ENCODE data around the gene UBE2G2.

UBE2G2 gene

DNA sequence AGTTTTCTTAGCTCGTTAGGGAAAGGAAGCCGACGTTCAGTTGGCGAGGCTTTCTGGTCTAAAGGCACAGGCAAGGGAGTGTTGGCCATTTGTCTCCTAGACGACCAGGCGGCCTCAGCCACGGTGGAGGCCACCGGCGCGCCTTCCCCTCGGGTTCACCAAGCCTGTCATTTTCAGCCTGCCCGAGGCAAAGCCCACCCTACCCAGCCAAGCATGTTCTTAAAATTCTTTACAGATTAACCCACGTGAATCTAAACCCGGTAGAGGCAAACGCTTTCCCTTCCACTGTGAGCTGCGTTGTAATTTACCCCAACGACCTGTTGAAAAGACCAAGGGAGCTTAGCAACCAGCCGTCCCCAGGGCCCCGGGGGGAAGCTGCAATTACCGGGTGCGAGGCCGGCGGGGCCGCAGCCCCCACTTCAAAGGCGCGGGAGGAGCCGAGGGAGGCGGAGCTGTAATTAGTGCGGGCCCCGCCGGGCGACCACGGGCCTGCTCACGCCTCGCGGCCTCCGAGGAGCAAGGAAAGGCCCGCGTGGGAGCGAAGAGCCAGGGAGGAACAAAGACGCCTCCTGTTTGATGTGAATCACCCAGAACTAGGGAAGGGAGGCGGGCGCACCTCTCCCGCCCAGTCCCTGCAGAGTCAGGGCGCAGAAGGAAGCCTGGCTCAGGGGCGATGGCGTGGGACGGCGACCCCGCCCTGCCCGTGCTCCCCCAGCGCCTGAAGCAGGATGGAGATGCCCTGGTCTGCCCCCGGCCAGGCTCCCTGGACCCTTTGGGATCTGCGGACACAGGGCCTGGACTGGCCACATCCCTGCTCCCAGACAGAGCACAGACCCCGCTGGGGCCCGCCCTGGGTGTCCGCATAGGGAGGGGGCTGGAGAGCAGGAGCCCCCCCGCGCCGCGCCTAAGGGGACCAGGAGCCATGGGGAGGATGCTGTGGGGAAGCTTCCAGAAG, 78.2 kb downstream of the UBE2G2 start:
- peak; percentile 27 to 60 for DNase-seq

DNA sequence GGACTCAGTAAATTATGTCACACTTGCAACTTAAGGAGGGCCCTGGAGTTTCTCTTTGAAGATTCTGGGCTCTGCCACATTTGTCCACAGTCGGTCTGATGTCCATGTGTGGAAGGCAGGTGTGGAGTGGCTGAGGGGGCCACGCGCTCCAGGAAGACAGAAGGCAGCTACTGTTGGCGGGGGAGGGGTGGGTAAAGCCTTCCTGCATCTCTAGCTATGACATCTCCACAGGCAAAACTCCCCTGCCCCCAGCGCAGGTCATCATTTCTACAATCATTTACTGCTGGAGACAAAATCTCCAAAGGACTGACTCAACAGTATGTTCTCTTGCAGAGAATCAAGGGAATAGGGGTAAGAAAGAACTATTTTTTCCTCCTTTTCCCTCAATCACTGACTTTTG, 78.9 kb downstream of the UBE2G2 start:
- no peak for DNase-seq

DNA sequence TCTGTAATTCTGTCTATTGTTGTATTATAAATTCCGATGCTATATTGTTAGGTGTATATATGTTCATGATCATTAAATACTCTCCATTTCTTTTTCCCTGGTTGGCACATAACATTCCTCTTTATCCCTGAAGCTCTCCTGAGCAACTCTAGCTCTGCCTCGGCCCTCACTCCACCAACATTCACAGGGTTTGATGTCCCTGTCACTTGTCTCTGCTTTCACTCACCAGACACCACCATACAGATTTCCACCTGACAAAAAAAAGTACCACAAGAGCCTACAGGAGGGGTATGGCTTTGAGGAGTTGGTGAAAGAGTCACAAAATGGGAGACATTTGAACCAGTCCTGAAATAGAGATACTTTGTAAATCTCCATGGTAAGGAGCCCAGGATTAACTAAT, 81.5 kb downstream of the UBE2G2 start:
- DNase-seq, result no peak

Data from NCI-H1930 (cell line).